ENCODE results near the gene TBL1XR1.
"Not testable (repeated sequence)": the region's sequence is repeated elsewhere in the genome, so short reads cannot be mapped to it uniquely, and the experiment has no call there.

The TBL1XR1 gene

GRCh38 chr3:177181418-177181817, 15.9 kb downstream of the TBL1XR1 start:
- no peak for DNase-seq (ENCODE audit: low spot score)

GRCh38 chr3:177180506-177180905, 16.8 kb downstream of the TBL1XR1 start:
- no peak for DNase-seq (ENCODE audit: low spot score)

GRCh38 chr3:177179281-177180067, 17.8 kb downstream of the TBL1XR1 start:
- no peak for DNase-seq (ENCODE audit: low spot score)

- DNase-seq (ENCODE audit: low spot score): peak; percentile 29
These were observed 19.5 kb downstream of the TBL1XR1 start for GRCh38 chr3:177177749-177178221.

GRCh38 chr3:177174607-177175170, 22.6 kb downstream of the TBL1XR1 start:
- DNase-seq (ENCODE audit: low spot score): no peak

GRCh38 chr3:177169936-177170722, 27.2 kb downstream of the TBL1XR1 start:
- DNase-seq (ENCODE audit: low spot score): no peak

GRCh38 chr3:177168431-177168830, 28.9 kb downstream of the TBL1XR1 start:
- DNase-seq (ENCODE audit: low spot score): no peak

- no peak for DNase-seq (ENCODE audit: low spot score)
These were observed 34.5 kb downstream of the TBL1XR1 start for GRCh38 chr3:177162742-177163141.

GRCh38 chr3:177161603-177162002, 35.7 kb downstream of the TBL1XR1 start:
- DNase-seq (ENCODE audit: low spot score): not testable (repeated sequence)

- no peak for DNase-seq (ENCODE audit: low spot score)
These were observed 38.8 kb downstream of the TBL1XR1 start for GRCh38 chr3:177158461-177158860.

- DNase-seq (ENCODE audit: low spot score): no peak
These were observed 39.8 kb downstream of the TBL1XR1 start for GRCh38 chr3:177157492-177157891.

- DNase-seq (ENCODE audit: low spot score): no peak
These were observed 42.5 kb downstream of the TBL1XR1 start for GRCh38 chr3:177154733-177155132.

GRCh38 chr3:177150970-177151627, 46.2 kb downstream of the TBL1XR1 start:
- DNase-seq (ENCODE audit: low spot score): peak; percentile 77

GRCh38 chr3:177150218-177150916, 46.9 kb downstream of the TBL1XR1 start:
- no peak for DNase-seq (ENCODE audit: low spot score)

GRCh38 chr3:177149106-177149505, 48.2 kb downstream of the TBL1XR1 start:
- no peak for DNase-seq (ENCODE audit: low spot score)

GRCh38 chr3:177147790-177148189, 49.5 kb downstream of the TBL1XR1 start:
- no peak for DNase-seq (ENCODE audit: low spot score)

GRCh38 chr3:177146646-177147045, 50.6 kb downstream of the TBL1XR1 start:
- DNase-seq (ENCODE audit: low spot score): no peak

- DNase-seq (ENCODE audit: low spot score): no peak
These were observed 51.3 kb downstream of the TBL1XR1 start for GRCh38 chr3:177145954-177146353.

GRCh38 chr3:177145381-177145780, 51.9 kb downstream of the TBL1XR1 start:
- no peak for DNase-seq (ENCODE audit: low spot score)

- DNase-seq (ENCODE audit: low spot score): no peak
These were observed 52.4 kb downstream of the TBL1XR1 start for GRCh38 chr3:177144922-177145321.

GRCh38 chr3:177141899-177142646, 55.2 kb downstream of the TBL1XR1 start:
- DNase-seq (ENCODE audit: low spot score): no peak
